Measurements from ENCODE around the gene RYR3. TPM values are rescaled to one million over a fixed set of nuclear protein-coding genes. Genes with fewer than 3 reads are reported as not detected.

The RYR3 gene
- total and polyA plus RNA-seq, 10 of the 15 experiments (the other 5 are each of a cell fraction or from before 2014, with no cell fraction given): under 0.01 to 0.44 (median 0.16) TPM; not detected in 5

- intact Hi-C loops (cut with micrococcal nuclease; ENCODE audit: unreplicated experiment): no loop called here
- Histone ChIP-seq H3K79me2 (ENCODE audit: control insufficient read depth, insufficient read depth, low read length) (no peaks in the 10 kb centered on the region), H3K27me3 (replicated peaks in 1 of 2; ENCODE audit: control insufficient read depth in 2 of 2, insufficient read depth in 2 of 2, low read length in 1 of 2) (no peaks in the 10 kb centered on the region), H3K4me1 (ENCODE audit: control insufficient read depth, insufficient read depth, low read length) (peaks cover 5% of the 10 kb centered on the region), H3K4me3 (no peak overlapping the region), H3K36me3 (ENCODE audit: control insufficient read depth in 2 of 2, insufficient read depth in 2 of 2, low read length in 1 of 2) (no peaks in the 10 kb centered on the region), H2AFZ (ENCODE audit: control insufficient read depth, low read depth, low read length) (no peak overlapping the region), H3K4me2 (ENCODE audit: control insufficient read depth, insufficient read depth) (no peak overlapping the region), H4K20me1 (ENCODE audit: control insufficient read depth, insufficient read depth) (no peaks in the 10 kb centered on the region), H3K27ac (ENCODE audit: control insufficient read depth, insufficient read depth) (no peak overlapping the region), H3K9ac (ENCODE audit: control insufficient read depth, insufficient read depth, low read length) (no peak overlapping the region), H3K9me3 (replicated peaks; ENCODE audit: control insufficient read depth, insufficient read depth, low read length) (no peaks in the 10 kb centered on the region)
- RAD21 ChIA-PET (ENCODE audit: unreplicated experiment): interaction anchor here (0.8 to 2.1 kb wide), 2 partner anchors 21 to 30 kb away, joined by 3 to 13 read pairs; no protein-coding TSS in a partner anchor
- SMC1A ChIA-PET (ENCODE audit: uncharacterized antibody, unreplicated experiment): interaction anchor here (1.0 to 3.3 kb wide), 6 partner anchors 16 to 52 kb away, joined by 3 to 20 read pairs (median 6); no protein-coding TSS in a partner anchor
- in situ Hi-C loops (cut with MboI): no loop called here
- BruUV-seq (replicated peaks): no TSS peak
- DNase-seq (ENCODE audit: low read depth, low spot score): peak; percentile 30
- peak; percentile 92 for ATAC-seq
- FAIRE-seq: peak; percentile 49
- CTCF ChIA-PET: interaction anchor here (0.6 to 1.2 kb wide), 4 partner anchors 13 to 97 kb away, joined by 3 to 4 read pairs (median 4); no protein-coding TSS in a partner anchor
- POLR2A ChIA-PET: interaction anchor here (0.8 to 1.7 kb wide), 2 partner anchors 9 to 21 kb away, joined by 3 to 6 read pairs; no protein-coding TSS in a partner anchor
- TF ChIP-seq BACH1 (IDR thresholded peaks at IDR 0.05; ENCODE audit: borderline replicate concordance) (peak; percentile 39; the same call in 1 of the 2 replicates), LARP7 (IDR thresholded peaks at IDR 0.05) (no peak), MTA2 (IDR thresholded peaks at IDR 0.05; ENCODE audit: low read depth) (peak; percentile 85), EP300 (IDR thresholded peaks at IDR 0.05; ENCODE audit: borderline replicate concordance in 1 of 2, control insufficient read depth in 1 of 2, low read depth in 2 of 2, low read length in 2 of 2) (peak in 1 of 2 experiments; percentile 22; a peak in 1 of 4 replicates), BCL11A (IDR thresholded peaks at IDR 0.05; ENCODE audit: low read depth, low read length) (no peak), USF1 (IDR thresholded peaks at IDR 0.05; ENCODE audit: borderline replicate concordance, extremely low read length, insufficient read depth, low read depth, low read length) (no peak), IKZF1 (conservative IDR thresholded peaks at IDR 0.05) (peak; percentile 60), SPI1 (IDR thresholded peaks at IDR 0.05; ENCODE audit: borderline replicate concordance, insufficient read depth, low read depth, low read length) (peak; percentile 45; the same call in 1 of the 2 replicates), IKZF2 (IDR thresholded peaks at IDR 0.05) (peak; percentile 63 to 66; a peak in 2 of 4 replicates), YY1 (IDR thresholded peaks at IDR 0.05; ENCODE audit: low read depth, low read length) (no peak), ATF7 (IDR thresholded peaks at IDR 0.05; ENCODE audit: low read depth) (peak; percentile 74), BHLHE40 (IDR thresholded peaks at IDR 0.05; ENCODE audit: borderline replicate concordance in 1 of 2, low read depth in 2 of 2, low read length in 1 of 2) (peak in 1 of 2 experiments; percentile 8; a peak in 1 of 4 replicates), CREB1 (IDR thresholded peaks at IDR 0.05; ENCODE audit: low read depth) (no peak), MEF2B (IDR thresholded peaks at IDR 0.05; ENCODE audit: partially characterized antibody, poor library complexity, severe bottlenecking) (peak; percentile 78), SREBF1 (IDR thresholded peaks at IDR 0.05; ENCODE audit: low read length) (no peak), RELB (IDR thresholded peaks at IDR 0.05; ENCODE audit: low read depth) (peak; percentile 63; the same call in 1 of the 2 replicates)
- TF ChIP-seq, protein P1, sequence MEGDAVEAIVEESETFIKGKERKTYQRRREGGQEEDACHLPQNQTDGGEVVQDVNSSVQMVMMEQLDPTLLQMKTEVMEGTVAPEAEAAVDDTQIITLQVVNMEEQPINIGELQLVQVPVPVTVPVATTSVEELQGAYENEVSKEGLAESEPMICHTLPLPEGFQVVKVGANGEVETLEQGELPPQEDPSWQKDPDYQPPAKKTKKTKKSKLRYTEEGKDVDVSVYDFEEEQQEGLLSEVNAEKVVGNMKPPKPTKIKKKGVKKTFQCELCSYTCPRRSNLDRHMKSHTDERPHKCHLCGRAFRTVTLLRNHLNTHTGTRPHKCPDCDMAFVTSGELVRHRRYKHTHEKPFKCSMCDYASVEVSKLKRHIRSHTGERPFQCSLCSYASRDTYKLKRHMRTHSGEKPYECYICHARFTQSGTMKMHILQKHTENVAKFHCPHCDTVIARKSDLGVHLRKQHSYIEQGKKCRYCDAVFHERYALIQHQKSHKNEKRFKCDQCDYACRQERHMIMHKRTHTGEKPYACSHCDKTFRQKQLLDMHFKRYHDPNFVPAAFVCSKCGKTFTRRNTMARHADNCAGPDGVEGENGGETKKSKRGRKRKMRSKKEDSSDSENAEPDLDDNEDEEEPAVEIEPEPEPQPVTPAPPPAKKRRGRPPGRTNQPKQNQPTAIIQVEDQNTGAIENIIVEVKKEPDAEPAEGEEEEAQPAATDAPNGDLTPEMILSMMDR (IDR thresholded peaks at IDR 0.05 in 2 of 3, conservative IDR thresholded peaks at IDR 0.05 in 1 of 3; ENCODE audit: control insufficient read depth in 2 of 3, extremely low read depth in 1 of 3, insufficient read depth in 1 of 3, low read depth in 3 of 3, low read length in 3 of 3): no peak
- WGBS (ENCODE audit: insufficient coverage, insufficient replicate concordance, low lambda C conversion rate, missing lambda C conversion rate): 43% methylated on average over 2 of the region's 2 CpGs
Measured at GRCh38 chr15:33344111-33344510, 33.3 kb downstream of the RYR3 start.
